Measurements from ENCODE around the gene FRMD4B. TPM values are rescaled to one million over a fixed set of nuclear protein-coding genes. Genes with fewer than 3 reads are reported as not detected.

The FRMD4B gene
- total RNA-seq, 2 donors from 2014 or later: 2.1 to 2.2 TPM

GRCh38 chr3:69403454-69403853 is 17.6 kb upstream of the FRMD4B start:
- H3K4me1 Mint-ChIP-seq: peaks cover 2% of the 10 kb centered on the region
- H3K9ac ChIP-seq (ENCODE audit: extremely low read depth, low read length, poor library complexity, severe bottlenecking): no peak overlapping the region
- H3K27ac Mint-ChIP-seq: no peak overlapping the region

GRCh38 chr3:69400683-69401082 is 14.8 kb upstream of the FRMD4B start:
- Histone ChIP-seq H3K4me1 (ENCODE audit: control insufficient read depth, insufficient read depth, low read length) (no peaks in the 10 kb centered on the region), H3K36me3 (ENCODE audit: control insufficient read depth, insufficient read depth, low read length) (no peaks in the 10 kb centered on the region), H3K9ac (ENCODE audit: extremely low read depth, low read length, poor library complexity, severe bottlenecking) (no peak overlapping the region), H3K27ac (ENCODE audit: low read depth, low read length) (no peak overlapping the region), H3K9me3 (ENCODE audit: control insufficient read depth, low read length) (no peaks in the 10 kb centered on the region), H3K4me3 (ENCODE audit: low read length) (no peak overlapping the region), H3K27me3 (ENCODE audit: control insufficient read depth, insufficient read depth, low read length, poor library complexity, severe bottlenecking) (no peaks in the 10 kb centered on the region)
- Mint-ChIP-seq H3K4me3 (no peak overlapping the region), H3K27ac (no peak overlapping the region), H3K9me3 (no peaks in the 10 kb centered on the region), H3K4me1 (no peaks in the 10 kb centered on the region), H3K36me3 (ENCODE audit: low read depth) (no peaks in the 10 kb centered on the region), H3K27me3 (ENCODE audit: insufficient read depth) (no peaks in the 10 kb centered on the region)
- TF ChIP-seq CTCF (conservative IDR thresholded peaks at IDR 0.05): no peak
- 86% methylated on average over 1 of the region's 2 CpGs; no CpG with 5 or more reads in 1 of the 2 experiments for WGBS, 2 experiments (ENCODE audit: insufficient coverage in 1 of 2, insufficient read length in 1 of 2)
- DNase-seq: no peak

More at GRCh38 chr3:69403454-69403853, 17.6 kb upstream of the FRMD4B start:
- no peak for TF ChIP-seq CTCF (conservative IDR thresholded peaks at IDR 0.05)
- H3K4me1 ChIP-seq (ENCODE audit: control insufficient read depth, insufficient read depth, low read length): no peaks in the 10 kb centered on the region
- Mint-ChIP-seq H3K27me3 (ENCODE audit: insufficient read depth) (no peaks in the 10 kb centered on the region), H3K9me3 (peaks cover 2% of the 10 kb centered on the region), H3K4me3 (no peak overlapping the region), H3K36me3 (ENCODE audit: low read depth) (no peaks in the 10 kb centered on the region)
- H3K9me3 ChIP-seq (ENCODE audit: control insufficient read depth, low read length): no peaks in the 10 kb centered on the region
- H3K27me3 ChIP-seq (ENCODE audit: control insufficient read depth, insufficient read depth, low read length, poor library complexity, severe bottlenecking): no peaks in the 10 kb centered on the region
- WGBS, 2 experiments (ENCODE audit: insufficient coverage in 1 of 2, insufficient read length in 1 of 2): 90 to 96% methylated on average over 3 to 4 of the region's 4 CpGs
- H3K4me3 ChIP-seq (ENCODE audit: low read length): no peak overlapping the region
- H3K36me3 ChIP-seq (ENCODE audit: control insufficient read depth, insufficient read depth, low read length): no peaks in the 10 kb centered on the region
- DNase-seq: no peak
- H3K27ac ChIP-seq (ENCODE audit: low read depth, low read length): no peak overlapping the region

- Mint-ChIP-seq H3K4me3 (no peak overlapping the region), H3K9me3 (peaks cover 4% of the 10 kb centered on the region), H3K36me3 (ENCODE audit: low read depth) (no peaks in the 10 kb centered on the region), H3K4me1 (no peaks in the 10 kb centered on the region), H3K27me3 (ENCODE audit: insufficient read depth) (peaks cover 12% of the 10 kb centered on the region), H3K27ac (no peak overlapping the region)
- H3K27me3 ChIP-seq (ENCODE audit: control insufficient read depth, insufficient read depth, low read length, poor library complexity, severe bottlenecking): peaks cover 9% of the 10 kb centered on the region
- no peak for DNase-seq
- TF ChIP-seq CTCF (conservative IDR thresholded peaks at IDR 0.05): no peak
- 62 to 86% methylated on average over 1 to 3 of the region's 3 CpGs for WGBS, 2 experiments (ENCODE audit: insufficient coverage in 1 of 2, insufficient read length in 1 of 2)
- no peaks in the 10 kb centered on the region for H3K4me1 ChIP-seq (ENCODE audit: control insufficient read depth, insufficient read depth, low read length)
- peaks cover 4% of the 10 kb centered on the region for H3K9me3 ChIP-seq (ENCODE audit: control insufficient read depth, low read length)
- no peak overlapping the region for H3K9ac ChIP-seq (ENCODE audit: extremely low read depth, low read length, poor library complexity, severe bottlenecking)
- no peak overlapping the region for H3K4me3 ChIP-seq (ENCODE audit: low read length)
- no peaks in the 10 kb centered on the region for H3K36me3 ChIP-seq (ENCODE audit: control insufficient read depth, insufficient read depth, low read length)
- no peak overlapping the region for H3K27ac ChIP-seq (ENCODE audit: low read depth, low read length)
Observed at GRCh38 chr3:69392850-69393249, 7.0 kb upstream of the FRMD4B start.

Measured in endodermal cell (in vitro differentiated cells).